HG03025 (cell line): ENCODE measurements around the gene DIP2B.
"Not testable (repeated sequence)": the region's sequence is repeated elsewhere in the genome, so short reads cannot be mapped to it uniquely, and the experiment has no call there.

Experiments
- ATAC-seq: cut with Tn5 transposase; IDR thresholded peaks from one replicate; pipeline ENCODE4 v1.9.1; 2021; ENCODE audit warnings: mild to moderate bottlenecking, moderate library complexity; ENCODE audit not compliant: unreplicated experiment, low FRiP score

The DIP2B gene

DNA sequence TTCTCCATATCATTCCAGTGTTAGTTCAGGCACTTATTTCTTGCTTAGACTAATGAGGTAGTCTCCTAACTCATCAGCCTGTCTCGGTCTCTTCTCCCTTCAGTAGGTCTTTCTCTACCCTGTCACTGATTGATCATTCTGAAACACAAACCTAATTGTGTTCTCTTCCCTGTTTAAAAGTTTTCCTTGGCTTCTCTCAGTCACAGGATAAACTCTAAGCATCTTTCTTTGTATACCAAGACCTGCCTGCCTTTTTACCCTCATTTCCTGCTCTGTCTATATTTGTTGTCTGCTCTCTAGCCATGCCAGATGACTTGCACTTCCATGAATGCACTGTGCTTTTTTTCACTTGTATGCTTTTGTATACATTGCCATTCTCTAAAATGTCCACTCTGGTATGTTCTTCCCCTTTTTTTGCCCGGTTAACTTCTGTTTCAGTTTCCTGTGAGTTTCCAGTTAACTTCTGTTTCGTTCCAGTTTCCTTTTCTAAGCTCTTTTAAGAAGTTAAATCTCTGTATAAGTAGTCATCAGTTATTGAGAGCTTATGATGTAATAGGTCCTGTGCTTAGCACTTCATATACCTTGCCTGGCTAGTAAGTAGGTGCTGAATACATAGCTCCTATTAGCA, 12.8 kb downstream of the DIP2B start:
- no peak for ATAC-seq

DNA sequence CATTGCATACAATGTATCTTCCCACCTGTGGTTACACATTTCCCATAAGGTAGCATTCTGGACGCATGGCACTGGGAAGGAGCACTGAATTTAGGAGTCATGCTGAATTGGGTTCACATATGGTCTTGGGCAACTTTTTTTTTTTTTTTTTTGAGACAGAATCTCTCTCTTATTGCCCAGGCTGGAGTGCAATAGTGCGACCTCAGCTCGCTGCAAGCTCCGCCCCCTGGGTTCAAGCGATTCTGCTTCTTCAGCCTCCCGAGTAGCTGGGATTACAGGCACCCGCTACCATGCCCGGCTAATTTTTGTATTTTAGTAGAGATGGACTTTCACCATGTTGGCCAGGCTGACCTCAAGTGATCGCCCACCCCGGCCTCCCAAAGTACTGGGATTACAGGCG, 13.3 kb downstream of the DIP2B start:
- ATAC-seq: no peak

DNA sequence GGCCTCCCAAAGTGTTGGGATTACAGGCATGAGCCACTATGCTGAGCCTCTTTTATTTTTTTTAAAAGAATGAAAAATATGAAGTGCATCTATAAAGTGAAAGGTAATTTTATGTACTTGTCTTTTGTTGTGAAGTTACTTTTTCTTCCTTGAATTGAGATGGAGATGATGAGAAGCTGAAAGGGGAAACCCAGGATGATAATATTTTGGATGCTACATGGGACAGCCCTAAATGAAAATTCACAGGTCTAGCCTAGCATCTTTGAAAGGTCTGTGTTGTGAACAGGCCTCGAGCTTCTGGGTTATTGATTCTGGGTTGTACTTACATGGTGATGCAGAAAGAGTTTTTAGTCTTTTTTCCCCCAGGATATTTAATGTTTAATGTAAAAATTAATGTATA, 14.6 kb downstream of the DIP2B start:
- ATAC-seq: no peak

DNA sequence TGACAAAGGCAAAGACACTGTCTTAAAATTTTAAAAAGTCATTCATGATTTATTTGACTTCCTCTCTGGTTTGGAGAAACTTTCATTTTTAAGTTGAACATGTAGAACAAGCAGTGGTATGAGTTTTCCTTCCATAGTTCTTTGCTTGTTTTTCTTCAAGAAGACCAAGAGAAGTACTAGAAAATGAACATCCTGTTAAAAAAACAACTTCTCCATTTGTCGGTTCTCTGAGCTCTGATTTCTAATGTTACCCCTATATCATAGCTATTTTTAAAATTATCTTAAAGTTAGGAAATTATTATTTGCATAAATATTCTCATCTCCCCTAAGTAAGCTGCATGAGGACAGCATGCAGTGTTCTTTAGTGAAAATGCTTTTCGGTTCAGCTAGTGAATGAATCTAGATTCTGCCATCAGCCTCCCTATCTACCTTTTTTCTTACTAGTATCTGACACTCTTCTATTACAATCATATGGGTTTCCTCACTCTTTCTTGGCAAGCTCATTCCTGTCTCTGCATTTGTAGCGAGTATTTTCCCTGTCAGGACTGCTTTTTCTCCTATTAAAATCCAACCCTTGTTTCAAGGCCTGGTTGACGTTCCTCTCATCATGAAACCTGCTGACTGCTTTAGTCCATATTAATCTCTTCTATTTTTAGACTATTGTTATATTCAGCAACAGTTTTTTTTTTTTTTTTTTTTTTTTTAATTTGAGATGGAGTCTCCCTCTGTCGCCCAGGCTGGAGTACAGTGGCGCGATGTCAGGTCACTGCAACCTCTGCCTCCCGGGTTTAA, 15.8 kb downstream of the DIP2B start:
- no peak for ATAC-seq

DNA sequence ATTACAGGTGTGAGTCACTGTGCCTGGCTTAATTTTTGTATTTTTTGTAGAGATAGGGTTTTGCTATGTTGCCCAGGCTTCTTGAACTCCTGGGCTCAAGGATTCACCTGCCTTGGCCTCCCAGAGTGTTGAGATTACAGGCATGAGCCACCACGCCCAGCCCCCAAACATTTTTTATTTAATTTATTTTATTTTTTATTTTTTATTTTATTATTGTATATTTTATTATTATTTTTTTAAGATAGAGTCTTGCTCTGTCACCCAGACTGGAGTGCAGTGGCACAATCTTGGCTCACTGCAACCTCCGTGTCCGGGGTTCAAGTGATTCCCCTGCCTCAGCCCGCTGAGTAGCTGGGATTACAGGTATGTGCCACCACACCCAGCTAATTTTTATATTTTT, 17.0 kb downstream of the DIP2B start:
- not testable (repeated sequence) for ATAC-seq

DNA sequence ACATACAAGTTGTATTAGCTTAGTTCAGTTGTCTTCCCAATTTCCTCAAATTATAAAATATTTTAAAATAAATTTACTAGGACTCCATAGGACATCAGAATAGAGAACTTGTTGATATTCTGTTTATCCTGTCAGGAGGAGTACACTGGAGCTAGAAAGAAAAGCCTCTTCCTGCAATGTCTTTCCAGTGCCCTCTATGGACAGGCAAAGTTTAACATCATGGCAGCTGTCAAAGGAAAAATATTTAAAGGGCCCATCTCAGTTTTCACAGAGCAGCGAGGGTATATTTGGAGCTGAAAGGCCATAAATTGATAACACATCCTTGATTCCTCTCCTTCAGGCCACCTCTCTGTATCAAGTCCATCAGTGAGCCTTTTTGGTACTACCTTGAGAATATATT, 19.0 kb downstream of the DIP2B start:
- ATAC-seq: no peak

DNA sequence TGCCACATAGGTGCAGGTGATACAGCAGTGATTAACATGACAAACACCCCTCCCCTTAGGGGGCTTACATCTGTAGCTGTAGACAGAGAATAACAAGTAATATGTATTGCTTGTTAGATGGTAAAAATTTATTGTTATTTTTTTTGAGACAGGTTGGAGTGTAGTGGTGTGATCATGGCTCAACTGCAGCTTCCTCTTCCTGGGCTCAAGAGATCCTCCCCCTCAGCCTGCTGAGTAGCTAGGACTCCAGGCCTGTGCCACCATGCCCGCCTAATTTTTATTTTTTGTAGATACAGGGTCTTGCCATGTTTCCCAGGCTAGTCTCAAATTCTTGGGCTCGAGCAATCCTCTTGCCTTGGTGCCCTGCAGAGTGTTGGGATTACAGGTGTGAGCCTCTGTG, 19.8 kb downstream of the DIP2B start:
- no peak for ATAC-seq

DNA sequence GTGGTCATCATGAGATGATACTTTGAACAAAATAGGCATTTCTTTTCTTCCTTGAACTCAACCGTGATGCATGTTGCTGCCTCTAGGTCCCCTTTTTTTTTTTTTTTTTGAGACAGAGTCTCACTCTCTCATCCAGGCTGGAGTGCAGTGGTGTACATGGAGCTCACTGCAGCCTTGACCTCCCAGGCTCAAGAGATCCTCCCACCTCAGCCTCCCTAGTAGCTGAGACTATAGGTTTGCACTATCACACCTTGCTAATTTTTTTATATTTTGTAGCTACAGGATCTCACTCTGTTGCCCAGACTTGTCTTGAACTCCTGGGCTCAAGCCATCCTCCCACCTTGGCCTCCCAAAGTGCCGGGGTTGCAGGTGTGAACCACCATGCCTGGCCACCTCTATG, 20.6 kb downstream of the DIP2B start:
- ATAC-seq: no peak

DNA sequence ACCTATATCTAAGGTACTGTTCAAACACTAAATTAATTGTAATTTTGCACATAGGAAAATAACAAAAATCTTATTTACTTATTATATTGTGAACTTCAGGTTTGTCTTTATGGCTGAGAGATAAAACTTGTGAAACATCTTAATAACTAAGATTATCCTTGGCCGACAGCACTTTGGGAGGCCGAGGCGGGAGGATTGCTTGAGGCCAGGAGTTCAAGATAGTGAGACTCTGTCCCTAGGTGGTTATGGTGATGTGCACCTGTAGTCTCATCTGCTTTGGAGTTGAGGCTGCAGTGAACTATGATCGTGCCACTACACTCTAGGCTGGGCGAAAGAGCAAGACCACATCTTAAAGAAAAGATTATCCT, 22.6 kb downstream of the DIP2B start:
- ATAC-seq: no peak

DNA sequence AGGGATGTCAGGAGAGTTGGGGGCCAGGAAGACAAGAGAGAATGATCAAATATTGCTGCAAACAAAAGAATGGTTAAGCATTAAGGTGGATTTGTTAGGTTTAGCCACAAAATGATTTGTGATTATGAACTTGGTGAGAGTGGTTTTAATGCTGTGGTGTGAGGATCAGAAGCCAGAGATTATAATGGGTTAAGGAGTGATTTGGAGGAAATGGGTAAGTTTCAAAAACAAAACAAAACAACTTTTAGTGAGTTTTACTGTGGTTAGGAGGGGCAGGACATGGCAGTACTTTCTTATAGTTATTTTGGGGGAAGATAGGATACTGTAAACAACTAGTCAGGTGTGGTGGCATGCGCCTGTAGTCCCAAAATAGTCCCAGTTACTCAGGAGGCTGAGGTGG, 24.0 kb downstream of the DIP2B start:
- no peak for ATAC-seq

DNA sequence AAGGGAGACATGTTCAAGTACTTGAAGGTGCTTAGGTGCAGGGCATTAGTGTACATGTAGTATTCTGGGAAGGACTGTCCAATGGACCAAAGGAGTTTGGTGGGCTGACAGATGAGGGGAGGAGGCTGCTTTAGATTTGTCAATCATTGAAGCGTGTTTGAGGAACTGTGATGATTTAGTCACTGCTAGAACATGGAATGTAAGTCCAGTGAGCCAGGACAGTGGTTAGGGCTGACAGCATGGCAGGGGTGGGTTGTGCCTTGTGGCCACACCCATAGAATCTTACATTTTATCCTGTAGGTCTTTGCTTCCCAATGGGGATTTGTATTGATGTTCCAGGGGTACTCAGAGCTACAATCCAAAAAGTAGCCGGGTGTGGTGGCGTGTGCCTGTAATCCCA, 24.6 kb downstream of the DIP2B start:
- no peak for ATAC-seq

DNA sequence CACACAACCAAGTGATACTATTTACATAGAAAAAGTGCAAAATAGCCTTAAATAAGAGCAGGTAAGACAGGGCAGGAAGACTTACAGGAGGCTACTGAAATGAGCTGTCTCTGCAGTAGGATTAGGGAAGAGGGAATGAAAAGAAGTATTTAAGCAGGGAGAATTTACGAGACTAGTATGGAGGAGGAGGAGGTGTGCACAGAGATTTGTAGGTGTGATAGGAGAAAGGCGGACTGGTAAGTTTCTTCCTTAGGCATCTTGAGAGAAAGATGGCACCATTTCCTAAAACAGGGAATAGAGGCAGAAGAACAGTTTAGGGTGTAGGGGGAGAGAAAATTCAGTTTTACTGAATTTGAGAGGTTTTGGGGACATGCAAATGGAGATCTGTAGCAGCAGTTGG, 25.7 kb downstream of the DIP2B start:
- no peak for ATAC-seq

DNA sequence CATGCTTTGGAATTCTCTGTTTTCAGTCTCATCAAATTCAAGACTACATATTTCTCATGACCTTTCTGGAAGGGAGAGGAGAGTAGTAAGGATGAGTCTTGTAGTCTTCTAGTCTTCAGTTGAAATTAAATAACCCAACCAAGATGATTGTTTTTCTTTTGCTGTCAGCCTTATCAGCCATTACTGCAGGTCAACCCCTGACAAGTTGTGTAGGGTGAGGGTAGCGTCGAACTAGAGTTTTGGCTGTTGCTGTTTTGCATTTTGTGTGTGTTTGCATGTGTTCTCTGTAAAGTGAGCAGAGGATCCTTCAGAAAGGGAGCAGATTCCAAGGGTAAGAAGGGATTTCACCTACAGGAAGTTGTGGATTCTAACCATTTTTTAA, 28.4 kb downstream of the DIP2B start:
- no peak for ATAC-seq

DNA sequence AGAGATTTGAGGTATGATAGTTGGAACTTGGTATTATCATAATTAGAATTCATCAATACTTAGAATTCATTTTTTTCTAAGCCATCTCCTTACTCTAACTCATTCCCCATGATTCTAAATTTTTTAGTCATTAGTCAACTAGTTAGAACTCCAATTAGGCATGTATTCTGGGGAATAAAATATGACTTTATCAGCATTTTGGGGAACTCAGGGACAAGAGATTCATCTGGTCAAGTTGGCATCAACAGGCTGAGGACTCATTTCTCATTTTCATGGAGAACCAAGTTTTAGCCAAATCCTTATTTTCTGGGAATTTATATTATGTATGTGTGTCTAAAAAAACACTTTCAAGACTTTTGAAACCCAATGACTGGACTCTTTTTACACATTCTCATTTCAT, 29.2 kb downstream of the DIP2B start:
- ATAC-seq: no peak

DNA sequence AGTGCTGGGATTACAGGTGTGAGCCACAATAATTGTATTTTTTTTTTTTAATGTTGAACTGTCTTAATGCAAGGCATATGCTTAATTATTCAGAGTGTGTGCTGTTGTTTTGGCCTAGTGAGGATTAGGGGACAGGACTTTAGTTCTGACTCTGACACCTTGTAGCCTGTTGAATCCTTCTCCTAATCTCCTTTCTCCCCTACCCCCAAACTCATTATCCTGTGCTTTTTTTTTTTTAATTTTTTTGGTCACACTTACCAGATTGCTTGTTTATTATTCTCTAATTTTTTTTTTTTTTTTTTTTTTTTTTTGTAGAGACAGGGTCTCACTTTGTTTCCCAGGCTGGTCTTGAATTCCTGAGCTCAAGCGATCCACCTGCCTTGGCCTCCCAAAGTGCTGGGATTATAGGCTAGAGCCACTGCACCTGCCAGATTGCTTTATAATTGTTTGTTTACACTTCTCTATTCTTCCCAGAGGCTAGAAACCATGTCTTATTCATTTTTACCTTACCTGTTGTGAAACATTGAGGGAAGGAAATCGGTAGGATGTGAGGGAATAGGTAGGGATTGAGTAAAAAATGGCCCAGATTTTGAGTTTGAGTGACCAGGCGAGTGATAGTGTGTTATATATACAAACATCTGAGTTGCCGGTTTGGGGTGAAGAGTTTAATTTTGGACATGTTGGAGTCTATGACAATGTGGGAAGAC, 32.2 kb downstream of the DIP2B start:
- ATAC-seq: no peak

DNA sequence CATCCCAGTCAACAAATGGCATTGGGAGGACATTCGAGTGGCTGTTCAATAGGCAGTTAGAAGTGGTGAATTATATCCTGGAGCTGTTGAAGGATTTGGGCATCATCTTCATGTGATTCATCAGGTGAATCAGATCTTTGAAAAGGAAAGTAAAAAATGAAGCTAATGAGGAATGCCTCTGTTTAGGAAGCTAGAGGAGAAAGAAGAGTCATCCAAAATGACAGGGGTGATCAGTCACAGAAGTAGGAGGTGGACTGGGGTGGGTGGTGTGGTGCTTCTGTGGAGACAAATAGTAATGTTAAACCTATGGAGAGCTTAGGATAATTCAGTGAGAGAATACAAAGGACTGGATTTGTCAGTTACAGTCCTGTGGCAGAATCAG, 32.7 kb downstream of the DIP2B start:
- ATAC-seq: no peak

DNA sequence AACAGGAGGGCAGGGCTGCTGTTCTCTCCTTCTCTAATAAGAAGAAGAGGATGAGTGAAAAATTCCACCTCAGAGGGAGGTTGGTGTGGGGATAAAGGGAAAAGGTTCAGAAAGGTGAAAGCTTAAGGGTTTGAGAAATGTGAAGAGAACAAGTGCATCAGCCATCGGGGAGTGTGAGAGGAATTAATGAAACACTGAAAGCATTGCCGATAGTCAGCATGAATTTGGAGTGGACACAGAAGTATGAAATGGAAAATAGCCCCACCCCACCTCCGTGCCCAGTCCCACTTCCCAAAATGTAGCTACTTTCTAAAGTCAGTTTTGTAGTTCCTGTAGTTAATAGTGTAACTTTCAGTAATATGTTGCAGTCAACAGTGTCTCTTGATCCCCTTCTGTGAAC, 33.4 kb downstream of the DIP2B start:
- no peak for ATAC-seq

DNA sequence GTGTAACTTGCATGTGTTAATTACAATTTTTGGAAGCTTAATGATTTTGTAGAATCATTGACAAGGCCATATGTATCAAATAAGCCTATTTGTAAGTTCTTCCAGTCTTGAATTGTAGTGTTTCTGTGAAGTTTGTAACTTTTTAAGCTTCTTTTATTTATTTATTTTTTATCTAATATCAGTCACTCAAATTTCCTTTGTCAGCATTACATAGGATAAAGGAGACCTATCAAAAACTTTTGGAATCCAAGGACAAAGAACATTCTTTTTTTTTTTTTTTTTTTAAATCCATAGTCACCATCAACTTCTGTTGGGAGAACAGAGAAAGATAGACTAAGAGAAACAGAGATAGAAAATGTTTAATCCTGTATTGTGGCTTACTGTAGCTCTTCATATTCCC, 36.4 kb downstream of the DIP2B start:
- no peak for ATAC-seq

DNA sequence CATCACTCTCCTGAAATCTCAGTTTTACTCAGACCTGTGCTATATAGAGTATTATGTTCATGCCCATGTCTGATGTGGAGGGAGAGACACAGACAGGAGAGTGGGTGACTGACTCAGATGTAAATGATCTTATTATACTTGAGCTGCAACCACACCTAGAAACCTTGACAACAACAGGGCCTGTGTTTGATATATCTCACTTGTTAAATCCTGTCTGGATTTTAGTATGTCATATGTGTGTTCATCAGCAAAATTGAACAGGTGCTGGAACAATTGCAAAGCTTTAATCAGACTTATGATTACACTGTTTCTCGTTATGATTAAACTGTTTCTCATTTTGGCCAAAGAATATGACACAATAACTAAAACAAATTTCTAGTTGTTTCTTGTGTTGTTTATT, 37.7 kb downstream of the DIP2B start:
- ATAC-seq: no peak

DNA sequence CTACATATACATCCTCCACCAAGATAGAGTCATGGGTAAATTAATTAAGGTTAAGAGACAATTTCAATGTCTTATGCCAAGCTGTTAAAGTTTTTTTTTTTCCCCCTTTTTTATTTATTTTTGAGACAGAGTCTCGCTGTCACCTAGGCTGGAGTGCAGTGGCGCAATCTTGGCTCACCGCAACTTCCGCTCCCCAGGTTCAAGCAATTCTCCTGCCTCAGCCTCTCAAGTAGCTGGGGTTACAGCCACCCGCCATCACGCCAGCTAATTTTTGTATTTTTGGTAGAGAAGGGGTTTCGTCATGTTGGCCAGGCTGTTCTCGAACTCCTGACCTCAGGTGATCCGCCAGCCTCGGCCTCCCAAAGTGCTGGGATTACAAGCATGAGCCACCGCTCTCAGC, 38.4 kb downstream of the DIP2B start:
- ATAC-seq: not testable (repeated sequence)

DNA sequence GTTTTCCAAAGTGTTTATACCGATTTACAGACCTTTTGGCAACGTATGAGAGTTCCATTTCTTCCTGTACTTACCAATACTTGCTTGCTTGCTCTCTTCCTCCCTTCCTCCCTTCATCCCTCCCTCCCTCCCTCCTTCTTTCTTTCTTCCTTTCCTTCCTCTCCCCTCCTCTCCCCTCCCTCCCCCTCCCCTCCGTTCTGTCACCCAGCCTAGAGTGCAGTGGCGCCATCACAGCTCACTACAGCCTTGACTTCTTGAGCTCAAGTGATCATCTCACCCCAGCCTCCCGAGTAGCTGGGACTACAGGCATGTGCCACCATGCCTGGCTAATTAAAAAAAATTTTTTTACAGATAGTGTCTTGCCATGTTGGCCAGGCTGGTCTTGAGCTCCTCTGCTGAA, 40.4 kb downstream of the DIP2B start:
- ATAC-seq: no peak

DNA sequence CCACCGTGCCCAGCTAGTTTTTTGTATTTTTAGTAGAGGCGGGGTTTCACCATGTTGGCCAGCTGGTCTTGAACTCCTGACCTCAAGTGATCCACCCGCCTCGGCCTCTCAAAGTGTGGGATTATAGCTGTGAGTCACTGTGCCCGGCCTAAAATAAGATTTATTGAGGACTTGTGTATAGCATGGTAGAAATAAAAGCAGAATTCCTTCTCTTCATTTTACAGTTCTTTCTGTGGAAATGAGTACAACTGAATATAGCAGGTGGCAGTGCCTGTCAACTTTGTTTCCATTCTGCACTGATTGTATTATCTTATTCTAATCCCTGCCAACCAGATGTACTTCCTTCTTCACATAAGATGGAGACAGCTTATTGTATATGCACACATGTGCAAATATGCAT, 41.0 kb downstream of the DIP2B start:
- ATAC-seq: no peak
